Measurements from ENCODE around the gene CD46.

CD46 gene

DNA sequence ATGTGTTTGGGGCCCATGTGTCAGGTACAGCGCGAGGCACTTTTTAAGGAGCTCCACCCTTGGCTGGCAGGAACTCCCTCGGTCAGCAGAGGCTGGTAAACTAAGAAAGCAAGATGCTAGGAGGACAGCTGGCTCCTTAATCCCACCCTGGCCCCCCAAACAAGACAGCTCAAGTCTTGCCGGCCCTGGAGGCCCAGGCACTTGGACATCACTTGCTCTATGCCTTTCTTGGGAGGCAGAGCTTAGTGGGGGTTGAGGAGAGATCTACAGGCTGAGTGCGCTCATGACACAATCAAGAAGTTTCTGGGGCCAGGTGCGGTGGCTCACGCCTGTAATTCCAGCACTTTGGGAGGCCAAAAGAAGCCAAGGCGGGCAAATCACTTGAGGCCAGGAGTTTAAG, 80.9 kb downstream of the CD46 start:
- no peak for DNase-seq

DNA sequence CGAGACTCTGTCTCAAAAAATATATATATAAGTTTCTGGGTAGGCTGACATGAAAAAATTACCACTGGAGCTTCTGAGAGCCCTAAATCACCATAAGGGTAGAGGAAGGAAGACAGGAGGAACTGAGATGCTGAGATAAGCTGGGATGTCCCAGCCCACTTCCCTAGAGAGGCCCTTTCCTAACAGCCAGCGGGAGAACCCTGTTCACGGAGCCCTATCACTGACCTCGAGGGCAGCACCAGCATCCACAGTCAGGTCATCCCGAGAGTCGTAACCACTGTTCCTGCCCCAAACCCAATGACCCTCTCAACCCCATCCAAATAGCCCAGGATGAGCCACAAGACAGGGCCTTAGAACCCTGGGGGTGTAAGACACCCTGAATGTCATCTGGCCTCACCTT, 81.5 kb downstream of the CD46 start:
- no peak for DNase-seq

DNA sequence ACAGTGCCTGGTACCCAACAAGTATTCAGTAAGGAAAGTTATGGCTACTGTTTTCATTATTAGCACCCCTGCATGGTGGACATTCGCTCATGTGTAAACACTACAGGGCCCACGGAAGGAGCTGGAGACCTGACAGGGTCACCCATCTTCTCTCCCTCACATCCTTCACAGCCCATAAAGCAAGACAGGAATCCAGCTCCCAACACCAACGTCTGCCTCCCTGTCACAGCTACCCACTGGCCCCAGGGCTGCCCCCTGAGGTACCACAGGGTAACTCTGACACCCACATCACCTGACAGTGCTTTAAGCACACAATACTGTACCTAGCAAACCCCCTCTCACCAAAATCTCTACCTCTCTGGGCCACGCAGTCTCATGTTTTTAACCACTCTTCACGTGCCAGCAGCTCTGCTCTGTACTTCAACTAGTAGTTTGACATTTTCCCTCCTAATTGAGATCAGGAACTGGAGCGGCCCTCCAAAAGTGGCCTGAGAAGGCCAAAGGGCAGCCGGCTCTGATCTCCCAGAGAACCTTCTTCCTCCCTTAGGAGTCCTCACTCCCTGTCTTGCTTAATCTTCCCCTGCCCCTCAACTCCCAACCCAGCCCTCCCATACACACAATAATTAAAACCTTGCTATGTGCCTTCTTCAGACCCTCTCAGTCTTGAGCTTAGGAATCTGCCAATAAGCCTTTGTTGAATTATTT, 82.3 kb downstream of the CD46 start:
- DNase-seq: no peak

DNA sequence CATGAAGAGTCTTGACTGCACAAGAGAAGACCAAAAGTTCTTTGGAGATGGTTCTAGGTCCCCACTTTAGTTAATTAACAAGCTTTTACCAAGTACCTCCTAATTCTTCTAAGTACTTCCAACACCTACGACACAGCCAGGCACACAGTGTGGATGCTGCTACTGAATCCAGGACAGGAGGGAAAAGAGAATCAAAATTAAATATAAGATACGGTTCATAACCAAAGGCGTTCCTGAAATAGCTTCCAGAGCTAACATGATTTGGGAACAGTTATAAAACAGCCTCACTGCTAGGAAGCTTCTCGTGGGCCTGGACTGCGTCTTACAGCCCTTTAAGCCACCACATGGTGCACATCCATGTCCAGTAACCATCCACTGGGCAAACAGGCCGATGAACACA, 84.1 kb downstream of the CD46 start:
- DNase-seq: no peak

DNA sequence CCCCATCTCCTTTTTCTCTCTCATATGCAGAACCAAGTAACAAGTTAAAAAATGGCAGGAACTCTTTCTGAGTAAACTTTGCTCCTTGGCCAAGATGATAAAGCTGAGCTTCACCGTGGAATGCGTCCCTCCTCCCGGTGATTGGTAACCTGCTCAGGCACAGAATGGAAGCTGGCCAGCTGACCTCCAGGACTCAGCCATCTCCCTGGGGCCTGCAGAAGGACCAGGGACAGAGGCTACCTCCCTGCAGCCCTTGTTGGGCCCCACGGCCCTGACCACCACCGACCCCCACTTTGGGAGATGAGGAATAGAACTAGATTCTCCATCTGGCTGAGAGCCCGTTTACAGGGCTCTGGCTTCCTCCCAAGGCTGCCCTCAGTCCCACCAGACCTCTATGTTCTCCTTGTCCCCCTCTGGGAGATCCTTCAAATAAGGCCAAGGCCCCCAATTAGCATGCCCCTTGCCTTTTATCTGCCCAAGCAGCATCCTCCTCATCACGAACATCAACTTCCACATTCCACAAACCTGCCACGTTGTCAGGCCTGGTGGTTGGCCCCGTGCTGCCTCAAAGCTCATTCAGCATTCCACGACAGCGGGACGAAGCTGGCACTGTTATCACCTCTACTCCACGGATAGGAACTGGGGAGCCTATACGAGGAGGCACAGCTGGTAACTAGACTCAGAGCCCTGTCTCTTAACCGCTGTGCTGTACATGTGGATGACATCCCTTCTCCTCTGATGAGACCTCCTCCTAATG, 84.9 kb downstream of the CD46 start:
- no peak for DNase-seq

DNA sequence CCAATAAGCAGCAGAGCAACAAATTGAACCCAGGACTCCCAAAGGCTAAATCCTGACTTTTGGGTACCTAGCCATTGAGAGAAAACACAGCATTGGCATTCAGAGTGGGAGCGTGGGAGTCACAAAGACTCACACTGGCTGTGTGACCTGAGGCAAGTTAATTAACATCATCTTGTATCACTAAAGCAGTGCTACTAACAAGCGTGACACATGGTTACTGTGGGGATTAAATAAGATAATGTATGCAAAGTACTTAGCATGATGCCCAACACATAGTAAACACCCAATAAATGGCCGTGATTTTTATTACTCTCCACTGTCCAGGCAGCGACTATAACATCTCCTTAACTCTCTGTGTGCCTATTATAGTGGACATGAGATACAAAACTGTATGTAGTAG, 85.8 kb downstream of the CD46 start:
- DNase-seq: no peak

DNA sequence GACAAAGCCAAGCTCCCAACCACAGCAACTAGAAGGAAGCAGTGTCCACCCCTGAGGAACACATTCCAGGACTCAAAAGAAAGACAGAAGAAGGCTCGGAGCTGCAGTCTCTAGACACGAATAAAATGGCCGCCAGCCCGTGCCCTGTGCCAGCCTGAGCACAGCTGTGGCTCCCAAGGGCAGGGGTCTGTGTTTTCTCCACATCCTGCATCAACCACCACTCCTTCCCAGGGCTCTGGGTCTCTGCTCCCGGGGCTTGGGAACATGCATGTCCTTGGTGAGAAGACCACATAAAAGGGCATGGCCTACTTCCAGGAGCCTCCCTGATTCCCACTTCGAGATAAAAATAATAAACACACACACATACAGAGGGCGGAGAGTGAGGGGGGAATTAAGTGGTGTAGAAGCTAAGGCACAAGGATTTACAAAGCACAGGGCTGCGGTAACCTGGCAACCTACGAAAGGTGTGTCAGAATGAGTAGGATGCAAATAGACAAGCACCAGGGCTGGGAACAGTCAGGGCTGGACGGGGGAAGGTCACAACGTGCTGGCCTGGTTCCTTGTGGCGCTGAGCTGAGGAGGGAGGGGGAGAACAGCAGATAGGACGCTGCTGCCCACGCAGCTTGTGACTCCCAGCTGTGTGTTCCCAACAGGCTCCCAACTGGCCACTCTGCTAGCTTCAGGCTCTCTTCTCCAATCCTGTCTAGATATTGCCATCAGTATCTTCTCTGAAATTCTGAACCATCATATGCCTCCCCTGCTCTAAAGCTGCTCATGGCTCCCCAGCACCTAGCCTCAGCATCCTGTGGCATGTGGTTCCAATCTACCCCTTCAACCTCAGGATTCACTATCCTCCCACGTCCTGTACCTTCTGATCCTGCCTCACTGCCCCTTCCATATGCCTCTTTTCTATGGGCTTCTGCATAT, 86.6 kb downstream of the CD46 start:
- no peak for DNase-seq

DNA sequence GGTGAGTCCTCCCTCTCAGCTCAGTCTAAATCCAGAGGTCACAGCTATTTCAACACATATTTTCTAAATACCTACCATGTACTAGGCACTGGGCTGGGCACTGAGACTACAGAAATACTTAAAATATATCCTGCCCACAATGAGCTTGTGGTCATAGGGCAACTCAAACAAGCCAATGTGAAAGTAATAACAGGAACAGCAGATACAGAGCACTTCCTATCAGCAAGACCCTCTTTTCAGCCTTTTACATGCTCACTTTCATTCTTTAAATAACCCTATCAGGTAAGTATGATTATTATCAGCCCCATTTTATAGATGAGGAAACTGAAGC, 87.2 kb downstream of the CD46 start:
- DNase-seq: no peak

DNA sequence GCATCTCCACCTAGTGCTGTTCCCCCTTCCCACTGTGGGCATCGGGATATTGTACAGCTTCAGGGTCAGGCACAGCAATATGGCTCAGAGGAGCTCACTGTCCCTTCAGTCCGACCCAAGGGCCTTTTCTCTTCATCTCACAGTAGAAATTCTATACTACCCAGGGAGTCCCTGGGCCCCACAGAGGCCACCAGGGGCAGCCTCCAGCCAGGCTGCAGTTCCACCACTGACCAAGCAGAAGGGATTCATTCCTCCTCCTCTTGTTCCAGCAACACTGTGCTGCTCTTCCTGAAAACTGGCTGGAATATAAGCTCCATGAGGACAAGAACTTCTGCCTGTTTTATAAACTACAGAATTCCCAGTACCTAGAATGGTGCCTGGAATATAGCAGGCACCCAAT, 88.5 kb downstream of the CD46 start:
- no peak for DNase-seq

DNA sequence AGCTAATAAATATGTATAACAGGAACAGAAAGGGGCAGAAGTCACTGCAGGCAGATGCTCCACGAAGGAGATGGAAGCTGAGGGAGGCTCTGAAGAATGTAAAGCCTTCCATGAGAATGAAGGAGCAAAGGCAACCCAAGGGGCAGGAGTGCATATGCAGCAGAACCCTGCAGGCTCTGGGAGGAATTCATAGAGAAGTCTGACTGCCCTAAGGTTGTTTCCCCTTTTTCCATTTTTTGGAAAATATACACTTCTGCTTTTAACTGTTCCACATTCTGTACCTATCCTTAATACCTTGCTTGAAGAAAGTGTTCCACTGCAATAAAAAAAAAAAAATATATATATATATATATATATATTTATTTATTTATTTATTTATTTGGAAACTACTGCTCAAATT, 89.4 kb downstream of the CD46 start:
- no peak for DNase-seq

DNA sequence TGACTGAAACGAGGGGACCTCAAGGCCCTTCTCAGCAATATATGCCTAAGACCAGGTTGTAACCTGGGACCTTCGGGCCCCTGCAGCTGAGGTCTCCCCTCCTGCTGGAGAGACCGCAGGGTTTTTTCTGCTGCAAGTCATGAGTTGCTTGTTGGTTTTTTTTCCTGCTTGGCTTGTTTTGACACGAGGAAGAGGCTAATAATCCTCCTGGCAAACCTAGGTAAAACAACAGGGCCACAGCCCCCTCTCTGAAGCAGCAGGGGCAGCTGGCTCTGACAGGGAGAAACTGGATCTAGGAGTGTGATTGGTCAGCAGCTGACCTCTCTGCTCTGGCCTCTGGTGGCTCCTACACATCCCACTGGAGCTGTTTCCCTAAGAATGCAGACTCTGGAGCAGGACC, 90.0 kb downstream of the CD46 start:
- DNase-seq: no peak

DNA sequence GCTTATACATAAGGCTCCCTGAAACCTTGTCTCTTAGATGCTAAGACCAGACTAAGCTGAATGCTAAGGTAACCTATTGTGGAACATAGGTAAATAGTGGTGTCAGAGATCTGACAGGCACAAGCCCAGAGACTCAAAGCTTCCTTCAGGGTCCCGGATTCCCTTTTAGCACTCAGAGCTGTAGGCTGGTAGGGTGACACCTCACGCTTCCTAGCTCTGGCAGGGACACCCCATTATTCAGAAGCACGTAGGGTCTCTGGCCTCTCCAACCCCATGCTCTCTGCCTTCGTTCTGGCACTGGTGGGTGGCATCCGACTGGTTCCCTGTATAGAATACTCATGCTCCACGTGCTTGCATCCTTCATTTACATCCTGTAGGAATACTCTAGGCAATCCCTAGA, 90.7 kb downstream of the CD46 start:
- no peak for DNase-seq

DNA sequence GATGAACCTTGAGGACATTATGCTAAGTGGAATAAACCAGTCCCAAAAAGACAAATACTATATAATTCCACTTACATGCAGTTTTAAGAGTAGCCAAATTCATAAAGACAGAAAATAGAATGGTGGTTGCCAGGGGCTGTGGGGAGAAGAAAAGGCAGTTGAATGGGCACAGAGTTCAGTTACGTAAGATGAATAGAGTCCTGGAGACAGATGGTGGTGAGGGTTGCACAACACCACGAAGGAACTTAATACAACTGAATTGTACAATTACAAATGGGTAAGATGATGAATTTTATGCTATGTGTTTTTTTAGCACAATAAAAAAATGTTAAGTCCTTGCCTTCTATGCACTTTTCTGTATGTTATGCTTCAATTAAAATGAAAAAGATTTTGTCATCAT, 92.5 kb downstream of the CD46 start:
- DNase-seq: no peak
